NOMO-1 (cell line): ENCODE data around the gene FGF14.

Experiments used
- DNase-seq, 2 experiments: peaks; one replicate each; lab custom pipeline; 2025; ENCODE audit not compliant: unreplicated experiment in 2 of 2; lab: John Stamatoyannopoulos, UW

FGF14 gene

GRCh38 chr13:101703081-101703480, 698.8 kb downstream of the FGF14 start:
- DNase-seq: no peak

- no peak for DNase-seq
Observed at GRCh38 chr13:101700598-101700997, 701.2 kb downstream of the FGF14 start.

GRCh38 chr13:101698400-101698799, 703.4 kb downstream of the FGF14 start:
- DNase-seq: no peak

GRCh38 chr13:101697745-101698144, 704.1 kb downstream of the FGF14 start:
- DNase-seq: no peak

GRCh38 chr13:101695870-101696516, 705.9 kb downstream of the FGF14 start:
- no peak for DNase-seq

- no peak for DNase-seq
Observed at GRCh38 chr13:101691341-101691860, 710.4 kb downstream of the FGF14 start.

GRCh38 chr13:101690871-101691270, 711.0 kb downstream of the FGF14 start:
- no peak for DNase-seq

GRCh38 chr13:101686003-101686402, 715.8 kb downstream of the FGF14 start:
- no peak for DNase-seq

- DNase-seq: no peak
Observed at GRCh38 chr13:101681834-101682233, 720.0 kb downstream of the FGF14 start.

GRCh38 chr13:101673360-101674105, 728.3 kb downstream of the FGF14 start:
- DNase-seq: no peak

GRCh38 chr13:101661839-101662238, 740.0 kb downstream of the FGF14 start:
- DNase-seq: no peak
